ENCODE results near the gene SNX25. TPM values are rescaled to one million over a fixed set of nuclear protein-coding genes. Genes with fewer than 3 reads are reported as not detected.

Gene SNX25
- total RNA-seq, 1 experiment from 2014 or later, result 3.5 TPM

- ChIA-PET CTCF (no interaction called here), POLR2A (ENCODE audit: low non-redundant PET) (no interaction called here)
- H3K36me3 ChIP-seq (ENCODE audit: insufficient read depth, low read length, poor library complexity, severe bottlenecking), result no peaks in the 10 kb centered on the region
- H3K27ac ChIP-seq (ENCODE audit: low read depth, low read length, poor library complexity, severe bottlenecking), result no peak overlapping the region
- BruUV-seq (replicated peaks), result no TSS peak
- TF ChIP-seq EZH2 (IDR thresholded peaks at IDR 0.05; ENCODE audit: borderline replicate concordance, low read depth, low read length, poor library complexity, severe bottlenecking) (no peak), CTCF (conservative IDR thresholded peaks at IDR 0.05; ENCODE audit: low read depth, low read length) (no peak)
- H3K4me3 ChIP-seq (ENCODE audit: low read depth, low read length, poor library complexity, severe bottlenecking), result no peak overlapping the region
- intact Hi-C loops (cut with micrococcal nuclease; ENCODE audit: unreplicated experiment), result no loop called here
- no peaks in the 10 kb centered on the region for H3K9me3 ChIP-seq (ENCODE audit: low read depth, low read length, poor library complexity, severe bottlenecking)
- H3K27me3 ChIP-seq (replicated peaks; ENCODE audit: insufficient read depth, low read depth, low read length, poor library complexity), result no peaks in the 10 kb centered on the region
- no peaks in the 10 kb centered on the region for H3K4me1 ChIP-seq (ENCODE audit: insufficient read depth, low read length, poor library complexity, severe bottlenecking)
- no peak for DNase-seq (ENCODE audit: low spot score)
These were observed 142.8 kb downstream of the SNX25 start for GRCh38 chr4:185352202-185352601.

GRCh38 chr4:185352741-185353140 lies 143.3 kb downstream of the SNX25 start:
- H3K4me1 ChIP-seq (ENCODE audit: insufficient read depth, low read length, poor library complexity, severe bottlenecking), result no peaks in the 10 kb centered on the region
- POLR2A ChIA-PET (ENCODE audit: low non-redundant PET), result no interaction called here
- DNase-seq (ENCODE audit: low spot score), result no peak
- no peaks in the 10 kb centered on the region for H3K9me3 ChIP-seq (ENCODE audit: low read depth, low read length, poor library complexity, severe bottlenecking)
- no peak overlapping the region for H3K27ac ChIP-seq (ENCODE audit: low read depth, low read length, poor library complexity, severe bottlenecking)
- no peaks in the 10 kb centered on the region for H3K36me3 ChIP-seq (ENCODE audit: insufficient read depth, low read length, poor library complexity, severe bottlenecking)
- H3K4me3 ChIP-seq (ENCODE audit: low read depth, low read length, poor library complexity, severe bottlenecking), result no peak overlapping the region
- intact Hi-C loops (cut with micrococcal nuclease; ENCODE audit: unreplicated experiment), result no loop called here
- TF ChIP-seq CTCF (conservative IDR thresholded peaks at IDR 0.05; ENCODE audit: low read depth, low read length), result no peak
- no peak for TF ChIP-seq EZH2 (IDR thresholded peaks at IDR 0.05; ENCODE audit: borderline replicate concordance, low read depth, low read length, poor library complexity, severe bottlenecking)
- no TSS peak for BruUV-seq (replicated peaks)
- no peaks in the 10 kb centered on the region for H3K27me3 ChIP-seq (replicated peaks; ENCODE audit: insufficient read depth, low read depth, low read length, poor library complexity)
- CTCF ChIA-PET, result no interaction called here

GRCh38 chr4:185357211-185357610 lies 147.8 kb downstream of the SNX25 start:
- ChIA-PET CTCF (no interaction called here), POLR2A (ENCODE audit: low non-redundant PET) (interaction anchor here (0.6 kb wide), 1 partner anchor 756 kb away, joined by 5 read pairs; no protein-coding TSS in a partner anchor)
- no peak for DNase-seq (ENCODE audit: low spot score)
- Histone ChIP-seq H3K4me3 (ENCODE audit: low read depth, low read length, poor library complexity, severe bottlenecking) (no peak overlapping the region), H3K9me3 (ENCODE audit: low read depth, low read length, poor library complexity, severe bottlenecking) (no peaks in the 10 kb centered on the region), H3K36me3 (ENCODE audit: insufficient read depth, low read length, poor library complexity, severe bottlenecking) (no peaks in the 10 kb centered on the region), H3K4me1 (ENCODE audit: insufficient read depth, low read length, poor library complexity, severe bottlenecking) (no peaks in the 10 kb centered on the region), H3K27ac (ENCODE audit: low read depth, low read length, poor library complexity, severe bottlenecking) (no peak overlapping the region), H3K27me3 (replicated peaks; ENCODE audit: insufficient read depth, low read depth, low read length, poor library complexity) (no peaks in the 10 kb centered on the region)
- intact Hi-C loops (cut with micrococcal nuclease; ENCODE audit: unreplicated experiment), result no loop called here
- no TSS peak for BruUV-seq (replicated peaks)
- TF ChIP-seq EZH2 (IDR thresholded peaks at IDR 0.05; ENCODE audit: borderline replicate concordance, low read depth, low read length, poor library complexity, severe bottlenecking) (no peak), CTCF (conservative IDR thresholded peaks at IDR 0.05; ENCODE audit: low read depth, low read length) (no peak)

Measured in A673 (cell line).